NCI-H128 (cell line): ENCODE data around the gene CD99L2.

Experiments
- DNase-seq: peaks from one replicate; lab custom pipeline; 2025; ENCODE audit not compliant: unreplicated experiment; lab: John Stamatoyannopoulos, UW

Gene CD99L2

DNA sequence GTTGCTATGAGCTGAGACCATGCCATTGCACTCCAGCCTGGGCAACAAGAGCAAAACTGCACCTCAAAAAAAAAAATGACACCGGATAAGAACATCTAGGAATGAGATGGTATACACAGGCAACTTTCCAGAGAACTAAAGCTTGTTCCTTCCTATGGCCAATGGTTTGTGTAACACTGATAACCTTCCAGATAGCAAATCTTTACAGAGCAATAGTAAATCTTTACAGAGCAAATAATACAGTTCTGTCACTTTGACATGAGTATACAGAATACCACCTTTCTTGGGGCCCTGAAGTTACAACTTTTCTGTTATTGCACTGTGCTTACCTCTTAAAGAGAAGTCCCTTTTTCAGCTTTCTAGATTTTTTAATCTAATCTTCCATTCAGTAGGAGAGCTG, 91.6 kb downstream of the CD99L2 start:
- DNase-seq, result no peak

DNA sequence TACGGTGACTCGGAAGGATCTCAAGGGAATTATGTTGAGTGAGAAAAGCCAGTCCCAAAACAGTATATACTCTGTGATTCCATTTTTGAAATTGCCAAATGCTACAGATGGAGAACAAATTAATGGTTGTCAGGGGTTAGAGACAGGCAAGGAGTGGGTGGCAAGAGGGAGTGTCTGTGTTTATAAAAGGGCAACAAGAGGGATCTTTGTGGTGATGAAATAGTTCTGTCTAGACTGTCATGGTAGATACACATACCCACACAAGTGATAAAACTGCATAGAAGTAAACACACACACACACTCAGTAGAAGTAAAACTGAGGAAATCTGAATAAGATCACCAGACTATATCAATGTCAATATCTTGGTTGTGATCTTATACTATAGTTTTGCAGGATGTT, 92.7 kb downstream of the CD99L2 start:
- no peak for DNase-seq

DNA sequence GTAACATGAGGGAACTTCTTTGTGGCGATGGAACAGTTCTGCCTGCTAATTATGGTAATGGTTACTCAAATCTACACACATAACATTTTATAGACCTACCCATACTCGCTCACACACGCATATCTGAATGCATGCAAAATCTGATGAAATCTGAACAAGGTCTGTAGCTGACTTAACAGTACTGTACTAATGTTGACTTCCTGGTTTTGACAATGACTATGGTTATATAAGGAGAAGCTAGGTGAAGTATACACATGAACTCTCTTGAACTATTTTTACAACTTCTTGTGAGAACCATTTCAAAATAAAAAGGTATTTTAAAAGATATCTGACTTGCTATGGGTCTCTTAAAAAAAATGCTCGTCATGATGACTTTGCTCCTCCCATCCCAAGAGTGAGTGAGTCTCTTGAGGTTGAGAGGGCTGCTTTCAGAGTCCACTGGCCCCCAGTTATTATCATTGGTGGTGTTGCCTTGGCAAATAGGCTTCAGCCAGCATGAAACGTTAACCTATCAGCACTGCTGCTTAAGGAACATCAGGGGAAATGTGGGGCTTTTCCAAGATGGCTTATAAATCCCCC, 105.4 kb downstream of the CD99L2 start:
- DNase-seq, result no peak

DNA sequence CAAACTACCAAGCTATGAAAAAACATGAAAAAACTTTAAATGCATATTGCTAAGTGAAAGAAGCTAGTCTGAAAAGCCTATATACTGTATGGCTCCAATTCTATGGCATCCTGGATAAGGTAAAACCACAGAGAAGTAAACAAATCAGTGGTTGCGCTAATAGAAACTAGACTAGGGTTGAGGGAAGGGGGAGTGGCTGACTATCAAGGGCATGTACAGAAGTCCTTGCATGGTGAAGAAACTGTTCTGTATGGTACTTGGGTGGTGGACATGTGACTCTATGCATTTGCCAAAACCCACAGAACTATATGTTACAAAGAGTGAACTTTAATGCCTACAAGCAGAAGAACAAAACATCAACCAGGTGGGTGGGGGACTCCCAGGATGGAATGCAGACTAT, 108.4 kb downstream of the CD99L2 start:
- DNase-seq, result no peak

DNA sequence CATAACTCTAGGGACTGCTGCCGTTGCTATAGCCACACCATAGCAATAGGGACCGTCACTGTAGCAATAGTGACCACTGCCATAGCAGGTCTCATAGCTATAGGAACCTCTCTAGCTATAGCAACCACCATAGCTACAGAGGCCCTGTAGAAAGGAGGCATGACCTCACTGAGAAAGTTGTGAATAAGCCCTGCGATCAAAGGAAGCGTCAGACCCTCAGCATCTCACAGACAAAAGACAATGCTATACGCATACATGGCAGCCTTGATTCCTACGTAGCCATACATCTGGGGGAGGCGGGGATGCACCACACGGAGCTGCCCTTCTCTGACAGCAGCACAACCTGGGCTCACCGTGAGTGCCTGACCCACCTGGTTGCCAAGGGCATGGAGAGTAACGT, 116.8 kb downstream of the CD99L2 start:
- no peak for DNase-seq

DNA sequence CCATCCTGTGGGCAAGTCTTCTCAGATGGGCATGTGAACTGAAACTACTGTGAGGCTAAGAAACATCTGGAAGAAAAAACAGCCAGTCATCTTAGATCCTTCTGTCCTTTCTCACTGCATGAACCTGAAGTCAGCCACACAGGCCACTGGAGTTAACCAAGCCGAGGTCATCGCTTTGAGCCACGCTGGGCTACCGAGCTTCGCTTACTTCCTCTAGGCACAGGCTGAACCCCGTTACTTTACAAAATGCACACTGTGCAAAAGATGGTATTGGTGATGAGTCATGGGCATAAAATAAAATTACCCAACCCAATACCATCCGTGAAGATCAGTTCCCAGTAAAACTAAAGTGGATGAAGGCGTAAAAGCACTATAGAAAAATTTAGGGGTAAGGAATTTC, 119.1 kb downstream of the CD99L2 start:
- DNase-seq, result no peak

DNA sequence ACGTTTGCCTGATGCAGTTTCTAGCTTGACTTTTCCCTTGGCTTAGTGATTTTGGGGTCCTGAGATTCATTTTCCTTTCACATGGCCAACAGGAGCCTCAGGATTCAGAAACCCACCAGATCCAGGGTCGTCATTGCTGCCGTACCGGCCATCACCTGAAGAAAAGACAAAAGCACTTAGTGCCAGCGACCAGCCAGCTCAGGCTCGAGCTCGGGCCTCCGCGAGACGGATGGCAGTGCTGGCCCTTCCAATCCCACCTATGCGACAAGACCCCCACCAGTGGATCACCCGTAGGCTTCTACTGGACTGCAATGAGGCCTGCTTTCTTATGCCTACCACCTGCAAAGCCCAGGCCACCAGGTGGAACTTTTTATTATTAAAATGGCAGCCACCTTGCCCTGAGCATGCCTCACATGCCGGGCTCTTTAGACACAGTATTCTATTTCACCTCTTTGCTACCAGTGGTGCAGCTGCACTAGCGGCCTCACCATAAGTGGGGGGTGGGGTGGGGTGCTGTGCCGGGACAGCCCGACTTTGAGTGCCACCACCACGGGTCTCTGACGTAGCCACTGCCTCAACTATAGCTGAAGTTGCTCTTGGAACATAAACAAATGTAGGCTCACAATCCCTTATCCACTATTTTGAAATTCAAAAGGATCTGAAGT, 121.0 kb downstream of the CD99L2 start:
- DNase-seq, result no peak

DNA sequence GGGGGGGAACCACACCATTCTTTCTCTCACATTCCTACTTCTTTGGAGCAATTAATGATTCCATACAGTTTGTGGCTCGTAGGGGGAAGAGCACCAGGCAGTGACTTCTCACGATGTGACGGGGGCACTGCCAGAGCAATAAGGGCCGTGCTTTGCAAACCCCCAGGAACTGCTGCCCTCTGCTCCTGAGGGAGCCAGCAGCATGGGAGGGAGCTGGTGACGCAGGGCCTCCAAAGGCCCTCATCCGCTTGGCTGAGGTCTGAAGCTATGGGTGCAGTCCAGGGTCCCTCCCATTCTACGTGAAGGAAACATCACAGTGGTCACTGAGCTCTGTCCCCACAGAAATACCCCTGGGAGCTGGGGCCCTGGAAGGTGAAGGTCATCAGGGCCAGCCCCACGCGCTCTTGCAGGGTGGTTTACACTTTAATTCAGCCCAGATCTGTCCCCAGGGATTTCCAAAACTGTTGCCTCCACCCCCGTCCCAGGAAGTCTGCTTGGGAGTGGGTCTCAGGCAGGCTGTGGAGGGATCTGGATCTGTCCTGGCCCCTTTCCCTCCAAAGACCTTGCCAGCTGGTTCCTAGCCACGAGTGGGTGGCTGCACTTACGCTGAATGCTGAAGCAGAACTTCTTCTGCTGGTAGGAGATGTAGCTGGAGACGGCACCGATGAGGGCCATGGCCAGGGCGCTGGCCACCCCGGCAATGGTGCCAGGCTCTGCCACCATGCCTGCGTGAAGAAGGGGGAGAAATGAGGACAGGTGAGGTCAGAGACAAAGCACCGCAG, 122.7 kb downstream of the CD99L2 start:
- no peak for DNase-seq

DNA sequence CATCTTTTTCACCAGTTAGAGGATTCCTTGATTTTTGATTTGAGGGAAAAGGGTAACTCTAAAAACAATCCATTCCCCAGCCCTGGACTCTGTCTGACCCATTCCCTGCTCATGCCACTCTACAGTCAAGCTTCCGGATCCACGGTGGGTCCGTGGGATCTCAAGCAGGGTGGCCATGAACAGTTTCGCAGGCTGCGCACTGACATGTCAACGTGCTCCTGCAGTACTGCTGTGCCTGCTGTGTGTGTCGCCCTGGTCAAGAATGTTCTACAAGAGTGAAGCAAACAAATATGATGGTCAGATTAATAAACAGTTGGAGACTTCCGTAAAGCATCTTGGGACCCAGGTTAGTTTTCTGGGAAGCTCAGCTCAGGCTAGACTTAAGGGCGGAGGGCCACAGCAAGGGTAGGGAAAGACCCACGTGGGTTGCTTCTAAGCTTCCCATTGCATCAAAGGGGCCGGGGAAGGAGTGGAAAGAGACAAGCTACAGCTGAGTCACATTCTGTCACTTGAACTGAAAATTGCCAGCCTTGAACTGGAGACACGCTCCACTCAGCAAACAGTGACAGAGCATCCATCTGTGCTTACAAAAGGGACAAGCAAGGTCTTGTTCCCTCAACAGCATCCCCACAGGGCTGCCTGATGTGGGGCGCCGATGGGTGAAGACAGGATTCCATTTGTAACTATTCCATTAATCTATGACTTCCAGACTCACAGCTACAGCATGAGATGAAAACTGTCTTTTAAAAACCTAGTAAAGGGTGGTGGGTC, 123.5 kb downstream of the CD99L2 start:
- no peak for DNase-seq

DNA sequence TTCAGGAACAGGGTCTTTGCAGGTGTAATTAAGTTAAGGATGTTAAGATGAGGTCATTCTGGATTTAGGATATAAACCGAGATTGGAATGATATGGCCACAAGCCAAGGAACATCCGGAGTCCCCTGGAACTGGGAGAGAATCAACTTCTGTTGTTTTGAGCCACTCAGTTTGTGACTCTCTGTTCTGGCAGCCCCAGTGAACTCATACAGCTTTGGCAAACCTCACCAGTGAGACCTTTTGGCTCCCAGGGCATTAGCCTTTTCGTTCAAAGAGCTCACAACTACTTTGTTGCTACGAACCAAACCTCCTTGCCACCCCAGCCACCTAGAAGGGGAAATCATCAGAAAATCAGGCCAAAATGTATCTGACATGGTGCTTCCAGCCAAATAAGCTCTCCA, 124.8 kb downstream of the CD99L2 start:
- no peak for DNase-seq

DNA sequence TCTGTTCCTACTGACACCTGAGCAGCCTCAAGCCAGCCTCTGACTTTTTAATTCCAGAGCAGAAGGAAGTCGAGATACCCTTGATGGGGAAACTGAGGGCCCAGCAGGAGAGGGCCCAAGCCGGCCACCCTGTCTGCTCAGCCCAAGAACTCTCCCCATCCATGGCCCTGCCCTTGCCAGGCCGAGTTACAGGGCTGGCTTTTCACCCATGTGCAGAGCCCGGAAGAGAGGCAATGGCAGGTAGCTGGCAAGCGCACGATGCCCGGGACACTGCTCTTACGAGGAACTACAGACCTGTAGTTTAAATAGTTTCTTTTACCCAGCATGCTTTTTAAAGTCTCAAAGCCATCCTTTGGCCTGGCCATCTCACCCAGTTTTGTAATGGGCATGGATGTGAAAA, 125.4 kb downstream of the CD99L2 start:
- no peak for DNase-seq

DNA sequence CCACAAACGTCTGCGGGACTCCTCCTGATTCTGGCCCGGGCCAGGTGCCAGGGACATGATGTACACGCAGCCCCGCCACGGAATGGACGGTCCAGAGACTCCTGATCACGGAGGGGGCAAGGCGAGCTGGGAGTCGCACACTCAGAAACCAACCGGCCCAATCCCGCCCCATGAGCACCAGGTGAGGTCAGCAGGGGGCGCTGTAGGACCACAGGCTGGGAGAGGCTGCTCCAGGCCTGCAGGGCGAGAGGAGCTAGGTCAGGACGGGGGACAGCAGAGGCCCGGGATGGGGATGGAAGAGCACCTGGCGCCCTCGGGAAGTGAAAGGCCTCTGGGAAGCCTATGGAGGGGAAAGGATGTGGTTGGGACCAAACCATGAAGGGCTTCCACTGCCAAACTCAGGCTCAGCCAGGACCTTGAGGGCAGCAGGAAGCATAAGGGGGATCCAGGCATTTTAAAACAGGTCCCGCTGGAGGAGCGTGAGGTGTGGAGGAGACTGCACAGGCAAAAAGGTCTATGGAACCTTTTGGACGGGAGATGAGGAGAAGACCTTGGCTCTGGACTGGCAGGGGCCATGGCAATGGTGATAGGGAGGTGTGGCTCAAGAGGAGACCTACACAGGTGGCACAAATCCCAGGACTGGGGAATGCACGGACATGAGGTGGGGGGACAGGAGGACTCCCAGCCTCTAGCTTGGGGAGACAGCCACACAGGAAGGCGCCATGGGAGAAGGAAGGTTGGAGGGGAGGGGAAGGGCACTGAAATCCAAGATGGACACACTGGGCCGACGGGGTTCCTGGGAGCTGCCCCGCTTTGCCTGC, 126.1 kb downstream of the CD99L2 start:
- peak; percentile 35 for DNase-seq

DNA sequence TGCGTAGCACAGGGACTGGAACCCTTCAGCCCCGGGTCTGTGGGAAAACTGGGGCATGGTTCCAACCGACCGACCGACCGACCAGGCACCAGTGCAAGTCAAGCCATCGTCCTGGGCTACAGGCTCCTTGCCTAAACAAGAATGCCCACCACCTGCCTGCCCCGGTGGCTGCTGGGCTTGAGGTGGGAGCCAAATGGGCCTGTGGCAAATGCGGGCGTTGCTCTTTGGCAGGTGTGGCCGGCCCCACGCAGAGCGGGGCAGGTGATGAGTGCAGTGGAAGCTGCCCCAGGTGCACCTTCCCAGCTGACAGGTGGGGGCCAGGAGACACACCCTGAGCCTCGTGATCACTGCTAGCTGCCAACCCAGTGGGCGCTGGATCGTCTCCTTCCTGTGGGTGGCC, 127.4 kb downstream of the CD99L2 start:
- no peak for DNase-seq

DNA sequence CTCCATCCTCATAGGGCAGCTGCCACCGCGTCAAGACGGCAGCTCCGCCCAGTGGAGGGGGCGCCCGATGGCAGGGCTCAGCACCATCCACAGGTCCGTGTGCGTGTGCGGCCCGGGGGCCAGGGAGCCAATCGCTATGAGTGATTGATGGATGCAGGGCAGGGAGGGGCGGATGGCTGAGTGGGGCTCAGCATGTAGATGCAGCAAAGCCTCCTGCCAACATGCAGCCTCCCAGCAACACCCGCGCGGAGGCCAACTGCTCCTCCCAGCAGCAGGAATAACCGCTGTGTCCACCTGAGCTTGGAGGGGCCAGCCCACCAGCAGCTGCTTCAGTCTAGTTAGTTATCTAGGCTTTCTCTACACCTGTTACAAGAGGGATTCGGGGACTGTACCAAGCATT, 127.8 kb downstream of the CD99L2 start:
- DNase-seq, result no peak

DNA sequence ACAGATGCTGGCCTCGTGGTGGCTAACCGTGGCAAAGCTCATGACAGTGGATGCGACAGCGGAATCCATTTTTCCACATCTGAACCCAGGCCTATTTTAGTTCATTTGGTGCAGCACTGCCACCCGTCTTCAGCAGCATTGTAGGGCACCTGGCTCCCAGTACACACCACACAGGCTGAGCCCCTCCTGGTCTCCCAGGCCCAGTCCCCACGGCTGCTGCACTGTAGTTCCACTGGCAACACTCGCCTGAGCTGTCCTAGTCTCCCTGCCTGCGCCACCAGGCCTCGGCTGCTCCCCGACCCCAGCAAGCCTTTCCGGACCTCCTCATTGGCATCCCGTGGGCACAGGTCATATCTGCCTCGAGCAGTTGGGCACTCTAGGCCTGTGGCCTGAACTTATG, 129.1 kb downstream of the CD99L2 start:
- no peak for DNase-seq

DNA sequence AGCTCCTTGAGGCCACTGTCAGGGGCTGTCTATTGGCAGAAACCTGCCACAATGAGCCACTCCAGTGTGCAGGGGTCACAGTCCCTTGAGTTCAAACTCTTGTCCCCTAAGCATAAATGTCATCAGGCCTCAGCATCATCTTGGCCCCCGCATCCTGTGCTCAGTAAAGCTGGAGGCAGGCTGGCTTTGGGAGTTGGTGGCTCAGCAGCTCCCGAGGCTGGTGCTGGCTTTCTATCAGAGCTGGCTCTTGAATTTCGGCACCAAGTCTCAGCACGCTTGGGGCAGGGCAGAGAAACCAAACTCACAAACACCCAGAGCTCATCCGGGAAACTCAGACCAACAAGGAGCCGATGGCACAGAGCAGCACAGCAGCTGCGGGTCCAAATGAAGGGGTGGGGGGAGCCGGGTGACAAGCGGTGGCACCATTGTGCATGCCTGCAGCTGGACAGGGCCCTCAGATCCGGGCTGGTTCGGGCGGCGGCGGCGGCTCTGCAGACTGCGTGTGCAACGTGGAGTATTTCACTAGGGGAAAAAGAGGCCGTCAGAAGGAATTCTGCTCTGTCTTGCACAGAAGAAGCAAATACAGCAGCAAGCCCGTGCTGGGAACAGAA, 129.8 kb downstream of the CD99L2 start:
- DNase-seq, result no peak

DNA sequence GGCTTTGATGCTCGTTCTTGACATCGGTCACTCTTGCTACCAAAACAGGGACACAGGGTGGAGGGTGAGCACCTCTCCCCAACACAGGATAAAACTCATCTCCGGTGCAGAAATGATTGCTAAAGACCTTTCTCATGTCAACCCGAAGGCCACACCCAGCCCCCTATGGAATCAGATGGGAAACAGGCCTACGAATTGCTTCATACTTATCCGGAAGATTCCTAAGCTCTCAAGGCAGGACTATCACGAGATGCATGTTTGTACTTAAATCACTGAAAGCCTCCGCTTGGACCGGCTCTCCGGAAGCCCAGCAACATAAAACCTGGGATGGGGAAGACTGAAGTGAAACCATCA, 130.4 kb downstream of the CD99L2 start:
- no peak for DNase-seq

DNA sequence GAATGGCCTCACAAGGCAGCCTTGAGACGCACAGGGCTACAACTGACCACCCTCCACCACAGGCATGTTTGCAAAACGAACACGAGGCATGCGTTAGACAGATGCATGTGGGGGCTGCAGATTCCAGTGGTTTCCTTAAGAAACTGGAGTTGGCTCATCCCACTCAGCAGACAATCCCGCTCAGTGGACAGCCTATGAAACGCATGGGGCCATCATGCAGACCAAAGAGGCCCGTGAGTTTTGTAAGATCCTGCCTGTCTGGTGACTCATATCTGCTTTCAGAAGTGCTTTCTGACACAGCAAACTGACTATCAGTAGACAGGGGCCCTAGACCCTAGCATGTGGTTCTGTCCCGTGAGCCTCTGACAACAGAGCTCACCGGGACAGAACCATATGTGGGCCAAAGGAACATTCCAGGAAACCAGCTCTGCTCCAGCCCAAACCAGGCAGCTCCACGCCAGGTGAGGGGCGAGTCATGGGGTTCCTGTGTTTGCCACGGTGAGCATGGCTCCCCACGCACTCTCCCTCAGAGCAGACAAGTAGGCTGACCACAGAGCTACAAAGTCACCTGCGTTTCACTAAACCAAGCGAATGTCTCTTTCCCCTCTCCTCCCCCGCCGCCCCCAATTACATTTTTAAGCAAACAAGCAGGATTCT, 130.9 kb downstream of the CD99L2 start:
- no peak for DNase-seq

DNA sequence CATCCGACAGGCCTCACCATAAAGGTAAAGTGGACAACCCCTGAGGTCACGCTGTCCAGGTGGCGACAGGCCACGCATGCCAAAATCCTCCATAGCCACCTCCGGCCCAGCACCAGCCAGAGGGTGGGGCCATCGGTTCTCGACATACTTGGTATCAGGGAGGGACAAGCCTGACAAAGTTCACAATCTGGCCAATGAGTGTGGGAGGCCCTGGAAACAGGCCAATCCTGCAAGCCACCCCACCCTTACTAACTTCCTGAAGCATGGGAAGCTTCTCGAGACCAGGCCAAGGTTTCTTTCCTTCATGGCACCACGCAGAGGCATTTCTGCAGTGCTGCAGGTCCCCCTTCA, 131.4 kb downstream of the CD99L2 start:
- no peak for DNase-seq

DNA sequence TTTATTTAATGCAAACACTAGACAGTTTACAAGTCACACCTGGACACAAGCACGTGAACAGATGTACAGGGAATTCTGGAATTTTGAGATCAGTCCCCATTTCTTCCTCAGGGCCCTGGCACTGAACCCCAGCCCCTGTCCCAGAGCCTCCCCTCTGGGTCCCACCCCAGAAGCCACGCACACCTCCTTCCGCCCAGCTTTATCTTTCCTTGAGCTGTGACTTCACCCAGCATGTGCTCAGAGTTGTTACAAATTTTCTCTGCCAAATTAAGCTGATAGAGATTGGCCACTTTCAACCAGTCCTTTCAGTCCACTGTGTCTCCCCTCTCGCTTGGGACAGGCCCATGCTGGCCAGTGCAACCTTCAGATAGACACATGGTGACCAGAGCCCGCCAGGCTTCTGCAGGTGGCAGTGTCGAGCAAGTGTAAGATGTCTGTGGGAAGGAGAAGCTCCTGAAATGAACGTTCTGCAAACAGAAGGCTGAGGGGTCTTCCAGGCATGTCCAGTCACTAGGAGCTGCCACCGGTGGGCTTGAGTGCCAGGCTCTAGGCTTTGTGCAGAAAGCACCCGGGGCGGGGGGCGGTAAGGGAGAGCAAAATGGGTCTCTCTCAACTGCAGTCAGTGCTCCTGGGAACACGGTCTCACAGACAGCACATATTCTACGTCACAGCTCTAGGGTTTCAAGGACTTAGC, 132.0 kb downstream of the CD99L2 start:
- DNase-seq, result no peak
